GM12872 (cell line): ENCODE data around the gene FAM50B.

Experiments
- CTCF ChIP-seq: IDR thresholded peaks from 3 replicates; pipeline ENCODE4 v1.5.1; 2011; ENCODE audit warnings: low read depth, mild to moderate bottlenecking, low read length, moderate library complexity; ENCODE audit not compliant: insufficient read depth

FAM50B gene

DNA sequence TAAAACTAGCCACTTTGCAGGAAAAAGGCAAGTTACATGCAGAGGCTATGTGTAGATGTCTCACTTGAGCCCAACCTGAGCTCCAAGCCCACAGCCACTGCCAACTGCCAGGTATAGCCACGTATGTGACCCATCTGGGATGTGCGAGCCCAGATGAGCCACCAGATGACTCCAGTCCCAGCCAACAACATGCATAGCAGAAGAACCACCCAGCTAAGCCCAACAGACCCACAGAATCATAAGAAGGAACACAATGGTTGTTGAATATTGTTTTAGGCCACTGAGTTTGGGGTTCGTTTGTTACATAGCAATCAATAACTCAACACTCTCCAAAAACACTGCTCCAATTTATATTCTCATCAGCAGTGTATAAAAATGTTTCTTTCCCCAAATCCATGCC, 16.3 kb downstream of the FAM50B start:
- TF ChIP-seq CTCF, result no peak

GRCh38 chr6:3867641-3868502, 18.7 kb downstream of the FAM50B start:
- no peak for TF ChIP-seq CTCF

DNA sequence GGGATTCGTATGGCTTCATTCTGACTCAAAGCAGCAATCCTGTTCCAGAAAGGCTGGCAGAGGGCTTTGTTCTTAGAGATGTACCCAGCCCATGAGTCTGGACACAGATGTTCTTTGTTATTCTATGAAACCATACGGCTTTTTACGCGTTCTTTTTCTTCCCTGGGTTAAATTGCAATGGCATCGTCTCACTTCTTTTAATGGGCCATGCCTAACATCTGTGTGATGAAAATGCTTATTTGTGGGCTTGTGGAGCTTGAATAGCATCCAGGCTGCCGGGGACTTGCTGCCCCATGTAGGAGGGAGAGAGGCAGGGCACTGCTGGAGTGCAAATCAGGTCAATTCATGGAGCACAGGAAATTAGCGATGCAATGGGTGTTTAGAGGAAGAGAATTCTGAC, 19.4 kb downstream of the FAM50B start:
- no peak for TF ChIP-seq CTCF

DNA sequence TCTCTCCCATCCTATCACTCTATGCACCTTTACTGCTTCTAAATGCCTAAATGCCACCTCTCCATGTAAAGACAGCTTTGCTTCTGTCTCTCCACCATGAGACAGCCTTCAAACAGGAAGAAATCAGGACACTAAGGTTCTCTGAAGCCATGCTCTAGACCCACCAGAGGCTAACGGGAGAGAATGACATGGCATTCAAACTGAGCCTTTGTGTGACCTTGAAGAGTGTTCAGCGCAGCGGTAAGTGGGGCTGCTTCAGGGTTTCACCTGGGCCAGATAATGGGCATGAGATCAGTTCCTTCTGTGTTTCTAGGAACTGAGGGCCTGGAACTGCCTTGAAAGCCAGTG, 20.1 kb downstream of the FAM50B start:
- no peak for TF ChIP-seq CTCF

GRCh38 chr6:3869632-3870527, 20.7 kb downstream of the FAM50B start:
- TF ChIP-seq CTCF, result no peak

- no peak for TF ChIP-seq CTCF
These were observed 21.4 kb downstream of the FAM50B start for GRCh38 chr6:3870528-3870925.

DNA sequence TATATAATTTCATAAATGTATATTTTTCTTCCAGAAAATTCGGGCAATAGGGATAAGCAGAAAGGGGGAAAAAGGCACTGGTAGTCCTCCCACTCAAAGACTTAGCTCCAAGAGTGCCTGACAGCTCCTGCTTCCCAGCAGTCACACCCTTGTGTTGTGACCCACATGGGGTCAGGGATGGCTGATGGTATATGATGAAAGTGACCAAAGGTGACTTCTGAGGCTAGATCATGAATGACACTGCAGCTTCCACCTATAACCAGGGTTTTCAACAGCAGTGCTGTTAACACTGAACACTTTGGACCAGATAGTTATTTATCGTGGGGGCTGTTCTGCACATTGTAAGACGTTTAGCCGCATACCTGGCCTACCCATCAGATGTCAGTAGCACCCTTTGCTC, 22.3 kb downstream of the FAM50B start:
- no peak for TF ChIP-seq CTCF
